HUES6 (cell line): Measurements from ENCODE around the gene ADARB2.

Experiments used
- H3K27ac ChIP-seq: 2 replicates; pipeline ENCODE4 v1.7.0; 2013; ENCODE audit warnings: low read depth, mild to moderate bottlenecking, low read length, inconsistent platforms
- H3K27me3 ChIP-seq: 2 replicates; pipeline ENCODE4 v1.6.1; 2013; ENCODE audit warnings: low read length; ENCODE audit not compliant: control insufficient read depth, insufficient read depth
- H3K36me3 ChIP-seq: 2 replicates; pipeline ENCODE4 v1.6.1; 2013; ENCODE audit warnings: low read length; ENCODE audit not compliant: control insufficient read depth, insufficient read depth
- H3K4me1 ChIP-seq: 2 replicates; pipeline ENCODE4 v1.6.1; 2013; ENCODE audit warnings: low read length; ENCODE audit not compliant: control insufficient read depth, insufficient read depth
- H3K4me3 ChIP-seq: 2 replicates; pipeline ENCODE4 v1.5.1; 2013; ENCODE audit warnings: low read depth, low read length
- H3K9ac ChIP-seq: one replicate; pipeline ENCODE4 v1.6.1; 2013; ENCODE audit warnings: mild to moderate bottlenecking, low read length
- H3K9me3 ChIP-seq: 2 replicates; pipeline ENCODE4 v1.6.1; 2013; ENCODE audit warnings: low read depth, low read length; ENCODE audit not compliant: control insufficient read depth, insufficient read depth

Gene ADARB2

GRCh38 chr10:1184541-1185430, 552.5 kb downstream of the ADARB2 start:
- Histone ChIP-seq H3K27me3 (no peaks in the 10 kb centered on the region), H3K36me3 (no peaks in the 10 kb centered on the region), H3K4me3 (no peak overlapping the region), H3K4me1 (peaks cover 2% of the 10 kb centered on the region; the same call in 1 of the 2 replicates), H3K9ac (no peak overlapping the region), H3K9me3 (no peaks in the 10 kb centered on the region), H3K27ac (no peak overlapping the region)

- peaks cover 2% of the 10 kb centered on the region; the same call in 1 of the 2 replicates for H3K4me1 ChIP-seq
- no peaks in the 10 kb centered on the region for H3K27me3 ChIP-seq
Observed at GRCh38 chr10:1183701-1184100, 553.6 kb downstream of the ADARB2 start.

GRCh38 chr10:1183033-1183396, 554.3 kb downstream of the ADARB2 start:
- peaks cover 2% of the 10 kb centered on the region; the same call in 1 of the 2 replicates for H3K4me1 ChIP-seq
- no peaks in the 10 kb centered on the region for H3K27me3 ChIP-seq
- H3K4me3 ChIP-seq, result no peak overlapping the region
- no peak overlapping the region for H3K9ac ChIP-seq
- H3K9me3 ChIP-seq, result no peaks in the 10 kb centered on the region
- H3K36me3 ChIP-seq, result no peaks in the 10 kb centered on the region
- no peak overlapping the region for H3K27ac ChIP-seq

More at GRCh38 chr10:1183701-1184100, 553.6 kb downstream of the ADARB2 start:
- Histone ChIP-seq H3K4me3 (no peak overlapping the region), H3K9ac (no peak overlapping the region), H3K9me3 (no peaks in the 10 kb centered on the region), H3K36me3 (no peaks in the 10 kb centered on the region), H3K27ac (no peak overlapping the region)

GRCh38 chr10:1182280-1183032, 554.9 kb downstream of the ADARB2 start:
- H3K4me3 ChIP-seq, result no peak overlapping the region
- H3K9me3 ChIP-seq, result no peaks in the 10 kb centered on the region
- no peak overlapping the region for H3K9ac ChIP-seq
- H3K4me1 ChIP-seq, result peaks cover 2% of the 10 kb centered on the region; the same call in 1 of the 2 replicates
- no peak overlapping the region for H3K27ac ChIP-seq
- no peaks in the 10 kb centered on the region for H3K27me3 ChIP-seq
- H3K36me3 ChIP-seq, result no peaks in the 10 kb centered on the region

GRCh38 chr10:1180836-1181235, 556.5 kb downstream of the ADARB2 start:
- Histone ChIP-seq H3K4me1 (peaks cover 2% of the 10 kb centered on the region; the same call in 1 of the 2 replicates), H3K36me3 (no peaks in the 10 kb centered on the region), H3K4me3 (no peak overlapping the region), H3K9me3 (no peaks in the 10 kb centered on the region), H3K9ac (no peak overlapping the region), H3K27me3 (no peaks in the 10 kb centered on the region), H3K27ac (no peak overlapping the region)

GRCh38 chr10:1180071-1180730, 557.1 kb downstream of the ADARB2 start:
- Histone ChIP-seq H3K4me3 (no peak overlapping the region), H3K27ac (no peak overlapping the region), H3K4me1 (peaks cover 2% of the 10 kb centered on the region; the same call in 1 of the 2 replicates), H3K36me3 (no peaks in the 10 kb centered on the region), H3K9me3 (no peaks in the 10 kb centered on the region), H3K9ac (no peak overlapping the region), H3K27me3 (no peaks in the 10 kb centered on the region)

DNA sequence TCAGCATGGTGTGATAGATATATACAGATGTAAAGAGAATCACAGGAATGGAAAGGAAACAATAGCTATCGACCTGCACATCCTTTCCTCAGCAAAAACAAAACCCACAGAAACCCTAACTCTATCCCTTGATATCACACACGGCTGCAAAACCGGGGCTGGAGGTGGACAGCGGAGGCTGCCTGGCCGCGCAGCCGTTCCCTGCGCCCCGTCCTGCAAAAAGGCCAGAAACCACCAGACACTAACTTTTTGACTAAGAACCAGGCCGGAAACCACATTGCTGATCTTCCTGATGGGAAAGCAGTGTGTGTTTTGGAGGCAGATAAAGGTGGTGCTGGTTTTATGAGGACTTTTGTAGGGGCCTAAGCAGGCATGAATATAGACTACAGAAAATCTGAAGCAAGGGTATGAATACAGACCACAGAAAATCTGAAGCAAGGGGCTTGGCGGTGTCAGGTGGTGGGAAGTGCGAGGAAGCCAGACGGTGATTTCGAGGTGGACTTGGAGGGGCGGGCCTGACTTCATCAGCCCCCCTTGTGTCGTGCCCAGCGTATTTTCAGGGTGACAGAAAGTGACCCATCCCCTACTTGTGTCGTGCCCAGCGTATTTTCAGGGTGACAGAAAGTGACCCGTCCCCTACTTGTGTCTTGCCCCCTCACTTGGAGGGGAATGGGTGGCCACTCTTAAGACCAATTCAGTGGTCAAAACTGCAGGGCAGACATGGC, 557.8 kb downstream of the ADARB2 start:
- Histone ChIP-seq H3K4me1 (peaks cover 2% of the 10 kb centered on the region; the same call in 1 of the 2 replicates), H3K9me3 (no peaks in the 10 kb centered on the region), H3K36me3 (no peaks in the 10 kb centered on the region), H3K9ac (no peak overlapping the region), H3K27me3 (no peaks in the 10 kb centered on the region), H3K27ac (no peak overlapping the region), H3K4me3 (no peak overlapping the region)

- no peaks in the 10 kb centered on the region for H3K36me3 ChIP-seq
- H3K4me1 ChIP-seq, result peaks cover 2% of the 10 kb centered on the region; the same call in 1 of the 2 replicates
- no peaks in the 10 kb centered on the region for H3K27me3 ChIP-seq
- H3K4me3 ChIP-seq, result no peak overlapping the region
- no peak overlapping the region for H3K27ac ChIP-seq
- H3K9me3 ChIP-seq, result no peaks in the 10 kb centered on the region
- H3K9ac ChIP-seq, result no peak overlapping the region
Observed at GRCh38 chr10:1178506-1178905, 558.8 kb downstream of the ADARB2 start.

GRCh38 chr10:1177936-1178335, 559.4 kb downstream of the ADARB2 start:
- Histone ChIP-seq H3K4me1 (peaks cover 2% of the 10 kb centered on the region; the same call in 1 of the 2 replicates), H3K27me3 (no peaks in the 10 kb centered on the region)

GRCh38 chr10:1175956-1176565, 561.3 kb downstream of the ADARB2 start:
- Histone ChIP-seq H3K9ac (no peak overlapping the region), H3K36me3 (no peaks in the 10 kb centered on the region), H3K27ac (no peak overlapping the region), H3K4me3 (no peak overlapping the region), H3K4me1 (peaks cover 2% of the 10 kb centered on the region; the same call in 1 of the 2 replicates), H3K27me3 (no peaks in the 10 kb centered on the region), H3K9me3 (no peaks in the 10 kb centered on the region)

More at GRCh38 chr10:1177936-1178335, 559.4 kb downstream of the ADARB2 start:
- Histone ChIP-seq H3K36me3 (no peaks in the 10 kb centered on the region), H3K9ac (no peak overlapping the region), H3K27ac (no peak overlapping the region), H3K9me3 (no peaks in the 10 kb centered on the region), H3K4me3 (no peak overlapping the region)
